HG03442 (cell line): Measurements from ENCODE around the gene CAMK1D.

Experiments
- ATAC-seq: cut with Tn5 transposase; IDR thresholded peaks from one replicate; pipeline ENCODE4 v1.9.1; 2021; ENCODE audit warnings: mild to moderate bottlenecking, moderate library complexity; ENCODE audit not compliant: unreplicated experiment

CAMK1D gene

DNA sequence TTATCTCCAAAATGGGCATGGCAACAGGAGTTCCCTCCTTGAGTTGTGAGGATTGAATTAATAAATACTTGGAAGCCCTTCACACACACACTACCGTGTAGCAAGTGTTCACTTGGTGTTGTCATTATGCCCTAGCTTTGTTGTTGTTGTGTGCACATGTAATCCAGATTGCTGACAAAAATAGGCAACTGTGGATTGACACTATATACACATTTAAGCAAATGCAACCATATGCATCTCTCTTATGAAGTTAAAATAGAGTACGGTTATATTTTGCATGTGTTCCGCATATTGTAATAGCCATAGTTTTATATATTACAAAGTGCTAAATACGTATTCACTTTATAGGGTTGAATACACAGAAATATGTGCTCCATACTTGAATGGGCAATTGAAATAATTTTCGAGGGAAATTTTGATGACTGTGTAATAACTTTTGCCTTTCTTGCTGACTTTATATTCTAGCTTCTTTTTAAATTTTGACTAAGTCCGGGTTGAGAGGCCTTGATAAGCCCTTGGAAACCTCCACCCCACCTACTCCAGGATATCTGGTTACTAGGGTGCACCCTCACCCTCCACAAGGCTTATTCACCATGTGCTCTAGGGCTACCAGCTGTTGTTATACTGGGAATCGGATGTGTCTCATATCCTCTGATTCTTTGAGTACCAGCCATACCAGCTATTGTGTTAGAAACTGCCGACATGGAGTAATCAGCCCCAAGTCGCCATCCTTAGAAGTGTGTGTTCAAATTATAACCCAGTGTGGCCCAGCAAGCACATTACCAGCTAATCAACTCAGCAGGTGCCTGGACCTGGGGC is 265.0 kb downstream of the CAMK1D start:
- ATAC-seq, result no peak

DNA sequence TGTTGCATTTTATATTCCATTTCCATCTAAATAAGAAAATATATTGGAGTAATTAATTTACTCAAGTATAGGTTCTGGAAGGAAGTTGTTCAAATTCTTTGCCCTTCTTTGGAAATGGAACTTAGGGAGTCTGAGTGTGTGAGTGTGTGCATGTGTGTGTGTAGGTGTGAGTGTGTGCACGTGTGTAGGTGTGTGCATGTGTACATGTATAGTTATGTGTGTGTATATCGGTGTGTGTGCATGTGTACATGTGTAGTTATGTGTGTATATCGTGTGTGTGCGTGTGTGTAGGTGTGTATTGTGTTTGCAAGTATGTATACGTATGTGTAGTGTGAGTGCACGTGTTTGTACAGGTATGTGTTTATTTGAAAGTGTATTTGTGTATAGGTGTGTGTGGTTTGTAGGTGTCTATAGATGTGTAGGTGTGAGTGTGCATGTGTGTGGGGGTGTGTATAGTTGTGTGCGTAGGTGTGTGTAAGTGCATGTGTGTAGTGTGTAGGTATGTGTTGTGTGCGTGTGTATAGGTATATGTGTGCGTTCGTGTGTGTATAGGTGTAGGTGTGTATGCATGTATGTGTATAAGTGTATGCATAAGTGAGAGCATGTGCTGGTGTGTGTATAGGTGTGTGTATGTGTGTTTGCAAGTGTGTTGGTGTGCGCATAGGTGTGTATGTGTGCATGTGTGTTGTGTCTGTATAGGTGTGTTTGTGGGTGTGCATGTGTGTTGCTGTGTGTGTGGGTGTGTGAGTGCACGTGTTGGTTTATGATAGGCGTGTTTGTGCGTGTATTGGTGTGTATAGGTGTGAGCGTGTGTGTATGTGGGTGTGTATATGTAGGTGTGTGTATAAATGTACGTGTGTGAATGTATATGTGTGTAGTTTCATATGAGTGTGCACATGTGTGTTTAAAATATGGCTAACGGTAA is 266.2 kb downstream of the CAMK1D start:
- no peak for ATAC-seq

DNA sequence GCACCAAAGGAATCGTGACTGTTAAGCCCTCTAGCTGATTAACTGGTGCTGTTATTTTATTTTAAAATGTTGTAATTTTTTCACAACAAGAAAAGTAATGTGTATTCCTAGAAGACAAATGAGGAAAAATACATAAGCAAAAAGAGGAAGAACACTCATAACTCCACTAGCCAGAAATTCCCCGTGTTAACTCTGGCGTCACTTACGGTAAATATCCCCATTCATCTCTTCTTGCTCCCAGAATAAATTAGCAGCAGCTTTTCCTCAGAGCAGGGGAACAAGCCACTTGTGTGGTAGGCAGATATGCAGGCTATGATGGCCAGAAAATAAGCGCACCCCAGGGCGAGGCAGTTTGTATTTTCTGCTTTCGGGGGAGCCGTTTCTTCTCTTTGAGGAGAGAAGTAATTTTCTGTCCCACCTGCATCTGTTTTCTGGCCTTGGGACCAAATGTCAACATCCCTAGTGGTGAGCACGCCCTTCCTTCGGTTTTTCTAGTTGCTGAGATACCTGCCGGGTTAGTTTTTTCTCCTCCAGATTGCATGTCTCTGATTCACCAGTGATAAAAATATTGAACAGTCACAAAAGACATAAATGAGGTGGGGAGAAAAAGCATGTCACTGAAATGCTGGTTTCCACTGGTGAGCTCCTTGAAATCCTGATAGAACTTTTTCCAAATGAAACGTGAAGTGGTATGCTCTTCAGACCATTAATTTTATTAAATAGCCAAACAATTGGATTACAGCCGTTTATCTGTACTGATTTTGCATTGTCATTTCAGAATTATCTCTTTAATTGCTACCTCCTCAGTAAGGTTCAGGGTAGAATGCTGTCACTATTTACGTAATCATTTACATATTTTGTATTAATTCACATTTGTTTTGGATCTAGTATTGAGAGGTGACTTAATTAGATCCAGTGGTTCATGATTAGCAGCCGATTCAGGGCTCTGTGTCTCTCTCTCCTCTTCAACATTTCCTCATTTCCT is 268.1 kb downstream of the CAMK1D start:
- ATAC-seq, result no peak

DNA sequence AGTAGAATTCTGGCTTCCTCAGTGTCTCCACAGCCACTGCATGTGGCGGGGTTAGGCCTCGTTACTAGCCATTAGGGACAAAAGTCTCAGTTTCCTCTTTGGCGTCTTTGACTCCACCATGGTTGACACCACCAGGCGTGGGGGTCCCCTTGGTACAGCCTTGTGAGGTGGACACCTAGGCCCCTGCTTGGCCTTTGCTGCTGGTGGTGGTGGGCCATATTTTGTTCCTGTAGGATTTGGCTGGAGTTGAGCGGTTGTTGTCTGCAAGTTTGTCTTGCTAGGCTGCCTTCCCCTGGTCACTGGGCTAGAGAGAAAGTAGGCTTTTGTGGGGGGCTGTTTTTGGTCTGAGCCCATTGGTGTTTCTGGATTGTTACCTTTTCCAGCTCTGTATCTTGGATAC is 272.7 kb downstream of the CAMK1D start:
- no peak for ATAC-seq

DNA sequence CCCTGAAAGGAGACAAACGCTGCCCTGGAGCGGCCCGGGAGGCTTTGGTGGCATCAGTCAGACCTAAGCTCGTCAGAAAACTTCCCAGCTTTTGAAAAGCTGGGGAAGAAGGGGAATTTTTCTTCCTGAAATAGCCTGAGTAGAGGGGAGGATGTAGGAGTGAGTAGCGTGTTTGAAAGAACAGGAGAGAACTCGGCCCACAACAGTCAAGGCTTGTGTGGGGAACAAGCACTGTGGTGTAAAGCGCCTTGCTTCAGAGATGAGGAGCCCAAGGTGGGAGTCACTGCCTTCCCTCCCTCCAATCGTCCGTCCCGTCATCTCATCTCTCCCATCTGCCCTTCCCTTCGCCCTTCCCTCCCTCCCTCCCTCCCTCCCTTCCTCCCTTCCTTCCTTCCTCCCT is 273.3 kb downstream of the CAMK1D start:
- no peak for ATAC-seq

DNA sequence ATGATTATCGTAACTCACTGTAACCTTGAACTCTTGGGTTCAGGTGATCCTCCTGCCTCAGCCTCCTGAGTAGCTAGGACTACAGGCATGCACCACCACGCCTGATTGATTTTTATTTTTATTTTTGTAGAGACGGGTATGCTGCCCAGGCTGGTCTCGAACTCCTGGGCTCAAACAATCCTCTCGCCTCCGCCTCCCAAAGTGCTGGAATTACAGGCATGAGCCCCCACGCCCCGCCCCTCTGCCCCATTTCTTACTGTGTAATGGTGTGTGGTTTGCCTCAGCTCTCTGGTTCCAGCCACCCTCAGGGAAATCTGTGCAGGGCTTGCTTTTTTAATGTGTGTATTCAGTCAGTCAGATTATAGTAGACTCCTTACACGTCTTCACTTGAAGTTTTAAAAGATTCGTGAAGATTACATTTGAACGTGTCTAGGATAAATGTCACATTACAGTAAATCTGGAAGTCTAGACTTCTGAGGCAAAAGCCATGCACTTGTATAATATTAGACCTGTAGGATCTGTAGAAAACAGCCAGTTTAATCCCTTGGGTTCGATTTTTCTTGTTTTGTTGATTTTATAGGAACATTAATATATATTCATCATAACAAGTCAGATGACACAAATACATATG is 276.2 kb downstream of the CAMK1D start:
- no peak for ATAC-seq

DNA sequence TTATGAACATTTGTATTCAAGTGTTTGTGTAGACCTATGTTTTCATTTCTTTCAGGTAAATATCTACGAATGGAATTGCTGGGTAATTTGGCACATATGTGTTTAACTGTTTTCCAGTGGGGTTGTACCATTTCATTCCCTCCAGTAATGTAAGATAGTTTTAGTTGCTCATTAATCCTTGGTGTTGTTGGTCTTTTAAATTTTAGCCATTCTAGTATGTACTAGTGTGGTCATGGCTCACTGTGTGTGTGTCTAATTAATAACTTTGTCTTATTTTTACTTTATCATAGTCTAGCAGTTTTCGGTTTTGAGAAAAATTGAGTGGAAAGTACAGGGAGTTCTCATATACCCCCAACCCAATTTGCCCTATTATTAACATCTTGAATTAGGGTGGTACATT is 278.8 kb downstream of the CAMK1D start:
- no peak for ATAC-seq

DNA sequence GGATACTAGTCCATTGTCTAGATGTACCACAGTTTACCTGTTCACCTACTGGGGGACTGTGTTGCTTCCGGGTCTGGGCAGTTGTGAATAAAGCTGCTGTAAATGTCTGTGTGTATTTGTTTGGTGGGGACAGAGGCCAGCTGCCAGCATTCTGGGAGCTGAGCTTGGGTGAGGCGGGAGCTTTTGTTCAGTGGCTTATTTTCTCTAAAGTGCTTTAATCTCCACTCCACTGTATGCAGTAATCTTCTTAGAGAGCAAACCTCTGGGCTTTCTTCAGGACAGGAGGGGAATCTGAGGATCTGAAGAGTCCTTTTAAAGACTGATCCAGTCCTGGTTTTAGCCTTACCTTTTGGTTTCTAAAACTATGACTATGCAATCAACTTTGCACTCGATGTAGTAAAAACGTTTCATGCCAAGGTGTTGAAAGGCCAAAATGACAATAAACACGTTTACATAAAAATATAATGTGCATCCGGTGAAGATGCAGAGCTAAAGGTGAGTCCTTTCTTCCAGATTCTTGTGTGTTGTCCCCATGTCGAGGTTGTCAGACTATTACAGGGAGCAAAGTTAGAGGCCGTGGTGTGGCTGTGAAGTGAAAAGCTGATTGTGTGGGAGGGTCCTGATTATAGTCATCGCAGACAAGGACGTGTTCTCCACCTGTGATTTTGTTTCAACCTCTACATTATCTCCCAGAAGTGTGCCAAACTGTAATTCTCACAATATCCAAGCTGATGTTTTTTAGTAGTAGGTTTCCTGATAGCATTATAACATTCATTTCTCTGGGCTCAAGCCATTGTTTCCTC is 279.8 kb downstream of the CAMK1D start:
- no peak for ATAC-seq

DNA sequence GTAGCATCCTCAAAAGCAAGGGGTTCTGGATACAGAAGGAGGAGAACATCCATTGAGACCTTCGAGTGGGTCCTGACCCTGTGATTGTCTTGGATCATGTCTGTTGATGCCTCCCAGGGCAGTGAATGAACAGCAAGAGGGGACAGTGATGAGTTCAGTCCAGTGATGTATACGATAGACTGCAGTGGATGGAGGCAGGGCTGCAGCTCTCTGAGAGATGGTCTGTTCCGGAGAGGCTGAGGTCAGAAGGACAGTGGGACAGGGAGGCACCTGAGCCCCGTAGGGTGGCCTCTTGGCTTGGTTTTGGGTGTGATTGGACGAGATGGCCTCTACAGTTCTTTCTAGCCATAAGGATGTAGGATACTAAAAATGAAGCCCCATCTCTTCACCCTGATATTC is 280.4 kb downstream of the CAMK1D start:
- no peak for ATAC-seq

DNA sequence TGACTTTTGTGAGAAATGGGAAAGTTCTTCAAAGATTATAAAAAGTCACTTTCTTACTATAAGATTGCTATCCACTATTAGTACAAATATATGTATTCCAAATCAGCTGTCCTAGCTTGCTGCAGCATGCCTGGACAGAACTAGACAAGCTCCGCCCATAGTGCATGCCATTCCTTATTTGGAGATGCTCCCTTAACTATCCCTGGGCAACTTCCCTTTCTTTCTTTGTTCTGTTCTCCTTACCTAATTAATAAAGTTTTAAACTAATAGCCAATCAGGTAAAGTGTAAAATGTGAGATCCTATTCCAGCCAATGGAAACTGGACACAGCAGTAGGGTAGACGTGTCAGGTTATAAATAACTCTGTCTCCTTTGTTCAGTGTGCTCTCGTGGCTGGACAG is 281.9 kb downstream of the CAMK1D start:
- no peak for ATAC-seq

DNA sequence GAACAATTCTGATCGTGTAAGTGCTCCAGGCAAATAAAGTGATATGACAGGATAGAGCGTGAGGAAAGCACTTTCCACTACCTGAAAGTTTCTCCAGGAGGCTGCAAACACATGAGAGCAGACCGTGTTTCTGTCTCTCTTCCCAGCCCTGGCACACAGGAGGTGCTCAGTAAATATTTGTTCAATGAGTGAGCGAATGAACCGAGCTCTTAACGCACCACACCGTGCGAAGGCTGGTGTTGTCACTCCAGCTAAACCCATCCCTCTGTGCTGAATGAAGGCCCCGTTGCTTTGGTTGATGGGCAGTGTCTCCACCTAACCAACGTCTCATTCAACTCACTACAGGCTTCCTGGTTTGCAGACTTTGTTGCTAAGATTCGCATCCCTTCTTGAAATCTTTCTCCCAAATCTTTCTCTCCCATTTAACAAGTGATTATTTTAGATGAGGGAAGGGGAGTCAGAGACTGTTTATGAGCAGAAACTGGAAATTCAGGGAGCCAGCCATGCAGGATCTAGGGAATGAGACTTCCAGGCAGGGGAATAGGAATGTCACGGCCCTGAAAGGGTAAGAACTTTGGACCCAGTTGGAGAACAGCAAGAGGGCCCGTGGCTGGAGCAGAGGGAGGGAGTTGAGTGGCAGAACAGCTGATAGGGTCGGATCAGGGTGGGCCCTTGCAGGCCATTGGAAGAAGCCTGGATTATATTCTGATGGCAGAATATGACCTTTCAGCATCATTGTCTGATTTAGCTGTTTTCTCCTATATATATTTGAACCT is 282.6 kb downstream of the CAMK1D start:
- no peak for ATAC-seq

DNA sequence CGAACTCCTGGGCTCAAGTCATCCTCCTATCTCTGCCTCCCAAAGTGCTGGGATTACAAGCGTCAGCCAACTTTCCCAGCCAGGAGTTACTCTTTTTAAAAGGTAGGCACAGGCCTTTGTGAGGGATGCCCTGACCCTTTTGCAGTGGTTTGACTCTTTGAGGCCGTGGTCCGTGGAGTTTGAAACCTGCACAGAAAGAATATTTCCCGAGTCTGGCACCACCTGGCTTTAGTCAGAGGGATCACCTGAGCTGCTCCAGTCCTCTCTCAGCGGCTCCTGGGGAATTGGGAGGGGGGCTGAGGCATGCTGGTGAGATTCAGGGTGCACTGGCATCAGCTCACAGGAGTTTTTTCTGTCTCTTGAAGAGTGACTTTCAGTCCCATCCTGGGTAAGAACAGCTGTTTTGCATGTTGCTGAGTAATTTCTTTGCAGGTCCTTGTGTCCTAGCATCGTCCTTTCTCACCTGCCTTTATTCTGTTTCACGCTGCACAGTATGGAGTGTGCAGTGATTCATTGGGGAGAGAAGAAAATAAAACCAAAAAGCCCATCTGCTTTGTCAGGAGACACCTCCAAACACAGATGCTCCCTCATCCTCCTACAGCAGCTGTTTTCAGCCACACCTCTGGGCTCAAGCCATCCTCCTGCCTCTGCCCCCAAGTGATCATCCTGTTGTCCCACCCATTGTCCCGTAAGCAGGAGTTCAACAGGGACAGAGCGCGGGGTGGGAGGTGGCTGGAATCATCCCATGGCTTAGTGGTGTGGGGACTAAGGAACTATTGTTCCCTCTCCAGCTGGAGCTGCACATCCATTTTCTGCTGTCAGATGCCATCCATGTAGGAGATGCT is 284.7 kb downstream of the CAMK1D start:
- no peak for ATAC-seq

DNA sequence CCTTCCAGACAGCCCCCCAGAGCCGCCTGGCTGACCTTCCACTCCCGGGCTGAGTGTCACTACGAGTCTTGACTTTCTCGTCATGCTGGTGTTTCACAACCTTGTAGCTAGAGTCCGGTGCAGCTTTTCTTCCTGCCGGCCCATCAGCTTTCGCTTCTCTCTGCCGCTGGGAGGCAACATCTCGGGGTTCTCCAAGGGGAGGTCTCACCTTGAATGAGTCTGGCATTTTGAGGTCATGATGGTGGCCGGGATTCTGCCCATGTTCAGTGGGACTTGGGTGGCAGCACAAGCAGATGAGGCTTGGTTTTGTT is 285.2 kb downstream of the CAMK1D start:
- ATAC-seq, result no peak

DNA sequence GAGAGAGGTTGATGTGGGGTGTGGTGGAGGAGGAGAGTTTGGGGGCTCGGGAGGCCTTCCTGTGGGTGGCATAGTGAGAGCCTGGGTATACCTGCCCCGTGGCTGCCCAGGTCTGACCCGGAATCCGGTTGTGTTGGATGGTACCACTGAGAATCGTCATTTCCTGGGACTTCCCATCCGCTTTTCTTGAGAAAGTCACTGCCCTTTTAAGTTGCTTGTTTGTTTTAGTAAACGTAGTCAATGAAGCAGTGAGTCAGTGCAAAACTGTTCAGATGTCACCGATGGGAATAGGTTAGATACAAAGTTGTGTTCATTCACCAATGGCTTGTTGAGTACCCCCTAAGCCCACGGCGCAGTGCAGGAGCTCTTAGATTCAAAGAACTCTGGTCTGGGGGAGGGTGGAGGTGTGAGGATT is 285.8 kb downstream of the CAMK1D start:
- no peak for ATAC-seq

DNA sequence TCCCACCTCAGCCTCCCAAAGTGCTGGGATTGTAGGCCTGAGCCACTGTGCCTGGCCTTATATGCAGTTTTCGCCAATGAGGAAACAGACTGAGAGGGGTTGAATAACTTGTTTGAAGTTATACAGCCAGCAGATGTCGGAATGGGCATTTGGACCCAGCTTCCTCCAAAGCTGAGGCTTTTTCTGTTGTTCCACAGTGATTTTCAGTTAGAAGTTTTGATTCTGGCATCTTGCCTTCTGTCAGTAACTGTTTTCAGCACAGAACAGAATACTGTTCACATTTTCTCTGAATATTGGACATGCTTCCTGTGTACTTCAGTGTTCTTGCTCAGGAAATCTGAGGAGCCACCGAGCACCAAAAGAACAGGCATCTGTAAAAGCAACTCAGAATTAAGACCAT is 287.2 kb downstream of the CAMK1D start:
- no peak for ATAC-seq

DNA sequence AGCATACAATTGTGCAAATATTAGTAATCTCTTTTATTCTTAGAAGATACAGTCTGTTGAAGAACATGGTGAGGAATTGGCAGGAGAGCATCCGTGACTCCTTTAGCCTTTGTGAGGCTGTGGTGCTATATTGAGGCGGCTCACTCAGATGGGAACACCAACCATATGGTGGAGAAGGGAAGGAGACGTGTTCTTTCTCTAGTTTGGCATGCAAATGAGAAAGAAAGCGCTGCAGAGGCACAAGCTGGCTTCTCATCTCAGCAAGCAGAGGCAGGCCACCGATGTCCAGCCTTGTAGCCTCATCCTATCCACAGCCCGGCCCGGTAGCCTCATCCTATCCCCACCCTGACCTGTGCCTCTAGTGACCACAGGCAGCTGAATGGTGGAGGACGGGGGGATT is 288.3 kb downstream of the CAMK1D start:
- no peak for ATAC-seq

DNA sequence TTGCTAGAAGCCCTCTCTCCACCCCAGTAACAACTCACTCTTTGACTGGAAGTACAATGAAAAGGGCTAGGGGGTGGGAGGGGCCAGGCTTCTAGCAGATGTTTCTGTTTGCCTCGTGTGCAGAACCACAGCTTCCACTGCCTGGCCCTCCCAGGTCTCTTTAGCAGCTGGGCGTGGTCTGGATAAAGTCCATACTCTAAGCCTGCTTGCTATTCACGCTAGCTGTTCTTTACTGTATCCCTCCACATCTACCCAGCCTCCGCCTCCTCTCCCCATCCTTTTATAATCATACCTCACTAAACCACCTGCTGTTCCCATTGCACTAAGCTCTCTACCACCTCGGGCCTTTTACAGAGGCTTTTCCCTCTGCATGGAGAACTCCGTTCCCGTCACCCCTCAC is 288.8 kb downstream of the CAMK1D start:
- no peak for ATAC-seq

DNA sequence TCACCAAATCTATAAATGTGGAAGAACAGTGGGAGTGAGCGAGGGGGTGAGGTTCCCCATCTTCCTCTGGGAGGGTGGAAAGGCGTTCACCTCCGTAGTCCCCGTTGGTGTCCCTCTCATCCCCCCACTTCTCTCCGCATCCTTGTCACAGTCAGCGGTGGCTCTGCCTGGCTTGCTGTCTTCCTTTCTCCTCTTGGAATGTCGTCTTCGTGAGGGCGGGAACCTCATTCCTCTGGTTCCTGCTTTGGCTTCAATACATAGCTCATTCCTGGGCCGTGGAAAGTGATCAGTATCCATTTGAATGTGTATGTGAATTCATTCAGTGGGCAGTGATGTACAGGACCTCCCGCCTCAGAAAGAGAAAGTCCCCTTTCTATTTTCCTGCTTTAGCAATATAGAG is 289.4 kb downstream of the CAMK1D start:
- no peak for ATAC-seq
